Fibroblast of lung (primary cell): Measurements from ENCODE around the gene CMIP. TPM values are rescaled to one million over a fixed set of nuclear protein-coding genes. Genes with fewer than 3 reads are reported as not detected.

Experiments
- DNase-seq, 2 donors: peaks; one replicate each; pipeline versions ENCODE4 v3.0.0 to v3.0.0-alpha.2; 2010; ENCODE audit warnings: low read depth in 2 of 2
- H2AFZ ChIP-seq: 2 replicates; pipeline ENCODE4 v1.5.1; 2012; ENCODE audit warnings: low read length, control low read depth, inconsistent platforms
- H3K27ac ChIP-seq: 2 replicates; pipeline ENCODE4 v1.5.1; 2011; ENCODE audit warnings: low read length, control low read depth; ENCODE audit not compliant: insufficient read depth
- H3K27me3 ChIP-seq: 2 replicates; pipeline ENCODE4 v1.5.1; 2011; ENCODE audit warnings: mild to moderate bottlenecking, low read length; ENCODE audit not compliant: control insufficient read depth, insufficient read depth
- H3K36me3 ChIP-seq: 2 replicates; pipeline ENCODE4 v1.5.1; 2011; ENCODE audit warnings: low read length; ENCODE audit not compliant: control insufficient read depth, insufficient read depth
- H3K4me1 ChIP-seq: 2 replicates; pipeline ENCODE4 v1.5.1; 2011; ENCODE audit warnings: low read length; ENCODE audit not compliant: control insufficient read depth, insufficient read depth; ENCODE audit errors: extremely low read depth
- H3K4me2 ChIP-seq: 2 replicates; pipeline ENCODE4 v1.5.1; 2011; ENCODE audit warnings: low read length, control low read depth; ENCODE audit not compliant: insufficient read depth; ENCODE audit errors: extremely low read depth
- H3K4me3 ChIP-seq, 4 experiments: fragments of 200-600 bp in 1 of 4; sonication (generic) in 1 of 4; replicated peaks in 1 of 4; 2 replicates each; pipeline ENCODE4 v1.5.1; 2011 to 2016; ENCODE audit warnings: low read length in 4 of 4, low read depth in 3 of 4, mild to moderate bottlenecking in 3 of 4, control low read depth in 2 of 4, inconsistent platforms in 1 of 4, mixed read lengths in 1 of 4; ENCODE audit not compliant: insufficient read depth in 1 of 4; ENCODE audit errors: control extremely low read depth in 1 of 4
- H3K79me2 ChIP-seq: 2 replicates; pipeline ENCODE4 v1.5.1; 2012; ENCODE audit warnings: mild to moderate bottlenecking, low read length, inconsistent platforms; ENCODE audit not compliant: control insufficient read depth, insufficient read depth
- H3K9ac ChIP-seq: 2 replicates; pipeline ENCODE4 v1.5.1; 2011; ENCODE audit warnings: mild to moderate bottlenecking, low read length, control low read depth; ENCODE audit not compliant: insufficient read depth
- H3K9me3 ChIP-seq: 2 replicates; pipeline ENCODE4 v1.5.1; 2012; ENCODE audit warnings: low read depth, low read length; ENCODE audit not compliant: control insufficient read depth, insufficient read depth
- H4K20me1 ChIP-seq: 2 replicates; pipeline ENCODE4 v1.5.1; 2011; ENCODE audit warnings: low read length; ENCODE audit not compliant: control insufficient read depth, insufficient read depth; ENCODE audit errors: extremely low read depth
- EZH2 ChIP-seq: IDR thresholded peaks from 2 replicates; pipeline ENCODE4 v1.5.1; 2012; ENCODE audit warnings: low read length, control low read depth, mild to moderate bottlenecking; ENCODE audit errors: missing control alignments
- polyA plus RNA-seq, 2 donors: library from polyadenylated mRNA; depleted of rRNA in 1 of 2; stranded (reverse) in 1 of 2; unstranded in 1 of 2; fragments of >200 nt; gene quantifications; 2 replicates each; pipeline ENCODE4 v1.2.1, GENCODE V29; 2011 to 2012; ENCODE audit warnings: missing spikeins in 1 of 2
- total RNA-seq: library from RNA; depleted of rRNA; stranded (reverse); fragments of >200 nt; gene quantifications from 2 replicates; pipeline ENCODE4 v1.2.1, GENCODE V29; 2014
- TF ChIP-seq, protein P1 (sequence below), 2 donors: IDR thresholded peaks in 1 of 2; conservative IDR thresholded peaks in 1 of 2; 1 replicate in 1 of 2; 2 replicates in 1 of 2; pipeline ENCODE4 v1.5.1; 2011 to 2012; ENCODE audit warnings: low read length in 2 of 2, control low read depth in 1 of 2, inconsistent platforms in 1 of 2, low read depth in 1 of 2, mild to moderate bottlenecking in 1 of 2

Gene CMIP
- total and polyA plus RNA-seq, 2 donors (not counting 1 experiment from before 2014, with no cell fraction given): 1.9 to 5.1 TPM

GRCh38 chr16:81746566-81746965, 302.0 kb downstream of the CMIP start:
- no peaks in the 10 kb centered on the region for H3K9me3 ChIP-seq
- H3K4me3 ChIP-seq: peak overlapping the region in 2 of 4 experiments; percentile 40 to 55
- no peaks in the 10 kb centered on the region for H3K36me3 ChIP-seq
- DNase-seq: no peak
- no peak overlapping the region for H3K27ac ChIP-seq
- H3K79me2 ChIP-seq: no peaks in the 10 kb centered on the region
- H2AFZ ChIP-seq: peak overlapping the region; percentile 0
- H3K9ac ChIP-seq: no peak overlapping the region
- H3K27me3 ChIP-seq: peaks cover 2% of the 10 kb centered on the region
- H4K20me1 ChIP-seq: no peaks in the 10 kb centered on the region
- peak overlapping the region; percentile 64 for H3K4me2 ChIP-seq
- TF ChIP-seq, protein P1, sequence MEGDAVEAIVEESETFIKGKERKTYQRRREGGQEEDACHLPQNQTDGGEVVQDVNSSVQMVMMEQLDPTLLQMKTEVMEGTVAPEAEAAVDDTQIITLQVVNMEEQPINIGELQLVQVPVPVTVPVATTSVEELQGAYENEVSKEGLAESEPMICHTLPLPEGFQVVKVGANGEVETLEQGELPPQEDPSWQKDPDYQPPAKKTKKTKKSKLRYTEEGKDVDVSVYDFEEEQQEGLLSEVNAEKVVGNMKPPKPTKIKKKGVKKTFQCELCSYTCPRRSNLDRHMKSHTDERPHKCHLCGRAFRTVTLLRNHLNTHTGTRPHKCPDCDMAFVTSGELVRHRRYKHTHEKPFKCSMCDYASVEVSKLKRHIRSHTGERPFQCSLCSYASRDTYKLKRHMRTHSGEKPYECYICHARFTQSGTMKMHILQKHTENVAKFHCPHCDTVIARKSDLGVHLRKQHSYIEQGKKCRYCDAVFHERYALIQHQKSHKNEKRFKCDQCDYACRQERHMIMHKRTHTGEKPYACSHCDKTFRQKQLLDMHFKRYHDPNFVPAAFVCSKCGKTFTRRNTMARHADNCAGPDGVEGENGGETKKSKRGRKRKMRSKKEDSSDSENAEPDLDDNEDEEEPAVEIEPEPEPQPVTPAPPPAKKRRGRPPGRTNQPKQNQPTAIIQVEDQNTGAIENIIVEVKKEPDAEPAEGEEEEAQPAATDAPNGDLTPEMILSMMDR (conservative IDR thresholded peaks at IDR 0.05 in 1 of 2, IDR thresholded peaks at IDR 0.05 in 1 of 2; ENCODE audit: low read depth in 1 of 2, low read length in 2 of 2): no peak
- no peak for TF ChIP-seq EZH2
- no peaks in the 10 kb centered on the region for H3K4me1 ChIP-seq

DNA sequence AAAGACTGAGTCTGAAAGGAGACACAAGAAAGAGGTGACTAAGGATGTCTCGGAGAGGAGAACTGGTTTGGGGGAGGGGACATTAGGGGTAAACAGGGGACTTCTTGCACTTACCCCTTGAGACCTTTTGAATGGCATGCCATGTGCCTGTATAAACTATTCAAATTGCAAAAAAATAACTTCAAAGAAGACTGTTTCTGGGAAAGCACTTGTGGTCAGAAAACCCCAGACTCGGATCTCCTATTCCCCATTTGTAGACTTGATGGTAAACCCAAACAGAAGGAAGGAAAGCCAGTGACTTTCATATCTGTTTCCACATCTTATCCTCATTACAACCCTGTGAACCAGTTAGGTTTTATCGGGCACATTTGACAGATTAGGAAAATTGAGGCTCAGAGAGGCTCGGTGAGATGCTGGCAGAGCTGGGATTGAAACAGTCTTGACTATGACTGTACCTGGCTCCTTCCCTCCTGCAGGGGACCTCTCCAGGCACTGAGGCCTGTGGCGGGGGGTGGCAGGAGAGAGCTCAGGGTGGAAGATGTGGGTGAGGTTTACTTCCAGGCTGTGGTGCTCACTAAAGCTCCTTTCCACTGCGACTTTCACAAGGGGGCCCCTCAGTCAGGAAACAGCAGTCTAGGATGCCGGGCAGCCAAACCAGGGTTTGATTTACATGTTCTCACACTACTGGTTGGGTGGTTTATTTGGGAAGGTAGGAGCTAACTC, 304.0 kb downstream of the CMIP start:
- H3K9ac ChIP-seq: no peak overlapping the region
- DNase-seq: no peak
- no peak for TF ChIP-seq EZH2
- TF ChIP-seq, protein P1 (conservative IDR thresholded peaks at IDR 0.05 in 1 of 2, IDR thresholded peaks at IDR 0.05 in 1 of 2; ENCODE audit: low read depth in 1 of 2, low read length in 2 of 2): no peak
- no peak overlapping the region for H3K4me3 ChIP-seq
- H3K36me3 ChIP-seq: no peaks in the 10 kb centered on the region
- no peak overlapping the region for H3K4me2 ChIP-seq
- H3K27ac ChIP-seq: no peak overlapping the region
- no peaks in the 10 kb centered on the region for H3K4me1 ChIP-seq
- no peaks in the 10 kb centered on the region for H3K27me3 ChIP-seq
- H4K20me1 ChIP-seq: no peaks in the 10 kb centered on the region
- no peak overlapping the region for H2AFZ ChIP-seq
- H3K79me2 ChIP-seq: no peaks in the 10 kb centered on the region
- no peaks in the 10 kb centered on the region for H3K9me3 ChIP-seq

- no peak overlapping the region for H3K4me2 ChIP-seq
- no peak overlapping the region for H3K9ac ChIP-seq
- H2AFZ ChIP-seq: peak overlapping the region; percentile 53
- H3K36me3 ChIP-seq: no peaks in the 10 kb centered on the region
- TF ChIP-seq, protein P1 (conservative IDR thresholded peaks at IDR 0.05 in 1 of 2, IDR thresholded peaks at IDR 0.05 in 1 of 2; ENCODE audit: low read depth in 1 of 2, low read length in 2 of 2): no peak
- no peak for TF ChIP-seq EZH2
- H3K9me3 ChIP-seq: no peaks in the 10 kb centered on the region
- no peaks in the 10 kb centered on the region for H3K4me1 ChIP-seq
- no peak overlapping the region for H3K4me3 ChIP-seq
- no peak overlapping the region for H3K27ac ChIP-seq
- no peaks in the 10 kb centered on the region for H3K27me3 ChIP-seq
- DNase-seq: peak in 1 of 2 donors; percentile 31
- H4K20me1 ChIP-seq: no peaks in the 10 kb centered on the region
- H3K79me2 ChIP-seq: no peaks in the 10 kb centered on the region
Measured at GRCh38 chr16:81752225-81752875, 307.7 kb downstream of the CMIP start.
